ENCODE measurements around the gene GALM. TPM values are rescaled to one million over a fixed set of nuclear protein-coding genes. Genes with fewer than 3 reads are reported as not detected.
A peak's percentile ranks its signal among the peaks of the same experiment; 100 is the strongest.

GALM gene
- total and polyA plus RNA-seq, 2 of the 13 experiments (the other 11 are each of a cell fraction or from before 2014, with no cell fraction given): 65.5 to 90.0 TPM

- TF ChIP-seq ZBTB40 (IDR thresholded peaks at IDR 0.05): no peak
- TF ChIP-seq ZBTB40 (CRISPR knock-in tag; IDR thresholded peaks at IDR 0.05): no peak
- peak; percentile 64 for TF ChIP-seq HDAC2 (CRISPR knock-in tag; IDR thresholded peaks at IDR 0.05)
- no peak; the same call in 1 of the 2 replicates for TF ChIP-seq ARHGAP35 (CRISPR knock-in tag; IDR thresholded peaks at IDR 0.05; ENCODE audit: borderline replicate concordance)
- TF ChIP-seq AHR (CRISPR knock-in tag; IDR thresholded peaks at IDR 0.05): no peak
- 0 out of 2 replicates have a peak, but pooled peaks have one; percentile 6 for TF ChIP-seq ZNF296 (CRISPR knock-in tag; conservative IDR thresholded peaks at IDR 0.05)
- TF ChIP-seq FOXJ3 (CRISPR knock-in tag; IDR thresholded peaks at IDR 0.05; ENCODE audit: borderline replicate concordance): 0 out of 2 replicates have a peak, but pooled peaks have one; percentile 36
- 0 out of 2 replicates have a peak, but pooled peaks have one; percentile 21 for TF ChIP-seq KAT7 (CRISPR knock-in tag; IDR thresholded peaks at IDR 0.05; ENCODE audit: borderline replicate concordance)
- TF ChIP-seq GABPA (IDR thresholded peaks at IDR 0.05; ENCODE audit: low read depth, low read length): no peak
- TF ChIP-seq GABPA (CRISPR knock-in tag; IDR thresholded peaks at IDR 0.05; ENCODE audit: low read depth): 0 out of 2 replicates have a peak, but pooled peaks have one; percentile 31
- TF ChIP-seq PPARG (CRISPR knock-in tag; conservative IDR thresholded peaks at IDR 0.05): 0 out of 2 replicates have a peak, but pooled peaks have one; percentile 25
- peak; percentile 55; the same call in 1 of the 2 replicates for TF ChIP-seq ELF3 (CRISPR knock-in tag; IDR thresholded peaks at IDR 0.05)
- TF ChIP-seq TOPORS (CRISPR knock-in tag; IDR thresholded peaks at IDR 0.05): 0 out of 2 replicates have a peak, but pooled peaks have one; percentile 34
- peak; percentile 39; the same call in 1 of the 2 replicates for TF ChIP-seq GATAD1 (CRISPR knock-in tag; IDR thresholded peaks at IDR 0.05)
- TF ChIP-seq PAXIP1 (CRISPR knock-in tag; conservative IDR thresholded peaks at IDR 0.05): 0 out of 2 replicates have a peak, but pooled peaks have one; percentile 41
Measured at GRCh38 chr2:38666556-38666910, 619 bp downstream of the GALM start (continued).

All from HepG2 (cell line).